H1 (cell line): ENCODE results near the gene EPHA10. TPM values are rescaled to one million over a fixed set of nuclear protein-coding genes. Genes with fewer than 3 reads are reported as not detected.

Source experiments
- CBX5 ChIP-seq: fragments of 300-800, 300-1000 bp; sonication (generic); IDR thresholded peaks from 2 replicates; pipeline ENCODE4 v1.7.1; 2016; ENCODE audit warnings: antibody characterized with exemption, low read length, low read depth
- CTBP2 ChIP-seq: IDR thresholded peaks from 2 replicates; pipeline ENCODE4 v1.7.0; 2011; ENCODE audit warnings: borderline replicate concordance, mild to moderate bottlenecking, moderate library complexity, mixed read lengths, low read length; ENCODE audit not compliant: insufficient read depth, insufficient read length
- EZH2 ChIP-seq: fragments of 200-600 bp; sonication (generic); IDR thresholded peaks from 2 replicates; pipeline ENCODE4 v1.7.1; 2012; ENCODE audit warnings: low read depth, mild to moderate bottlenecking, moderate library complexity, low read length, inconsistent platforms; ENCODE audit not compliant: severe bottlenecking
- NANOG ChIP-seq: IDR thresholded peaks from 2 replicates; pipeline ENCODE4 v1.6.1; 2011; ENCODE audit warnings: low read length, low read depth, mild to moderate bottlenecking, inconsistent platforms; ENCODE audit not compliant: insufficient read depth, poor library complexity, severe bottlenecking
- TBP ChIP-seq: IDR thresholded peaks from 2 replicates; pipeline ENCODE4 v1.6.1; 2011; ENCODE audit warnings: low read depth, low read length, improper control_type of control experiment
- polyA plus RNA-seq, 7 experiments: library from polyadenylated mRNA; depleted of rRNA in 3 of 7; stranded (reverse) in 5 of 7; unstranded in 2 of 7; fragments of >200 nt in 5 of 7; fragments of 200-250 nt in 2 of 7; gene quantifications; 1 replicate in 5 of 7; 2 replicates in 1 of 7; 4 replicates in 1 of 7; pipeline versions ENCODE4 v1.2.1 to v1.2.3, GENCODE V29; 2011 to 2013; ENCODE audit warnings: missing spikeins in 2 of 7, mixed read lengths in 2 of 7
- total RNA-seq: library from RNA; stranded (reverse); fragmentation: NEBNext Ultra II Directional; extraction: Animal tissue kit (Norgen Biotek cat#: 25700); gene quantifications from 2 replicates; pipeline ENCODE4 v1.2.1, GENCODE V29; 2021

EPHA10 gene
- total and polyA plus RNA-seq, 2 of the 8 experiments (the other 6 are each of a cell fraction or from before 2014, with no cell fraction given): 0.54 to 1.0 TPM

- TF ChIP-seq EZH2: no peak
- TF ChIP-seq NANOG: no peak
- no peak for TF ChIP-seq TBP
- TF ChIP-seq CTBP2: no peak
- TF ChIP-seq CBX5: no peak
Measured at GRCh38 chr1:37703061-37703460, 61.9 kb downstream of the EPHA10 start (continued).
